Right atrium auricular region (tissue), 2 donors: ENCODE data around the gene CEP76. TPM values are rescaled to one million over a fixed set of nuclear protein-coding genes. Genes with fewer than 3 reads are reported as not detected.
A peak's percentile ranks its signal among the peaks of the same experiment; 100 is the strongest.

Experiments
- DNase-seq: peaks from one replicate; pipeline ENCODE4 v3.0.0-alpha.2; 2019; ENCODE audit warnings: low spot score
- H3K27ac ChIP-seq, 2 donors: fragments of 200-600 bp; sonication (generic); 1 replicate in 1 of 2; 2 replicates in 1 of 2; pipeline ENCODE4 v1.5.1; 2016 to 2019
- H3K27me3 ChIP-seq, 2 donors: fragments of 200-600 bp; sonication (generic); one replicate each; pipeline versions ENCODE4 v1.5.1 to v1.6.0; 2017 to 2019
- H3K36me3 ChIP-seq: fragments of 200-600 bp; sonication (generic); one replicate; pipeline ENCODE4 v1.5.1; 2016
- H3K4me1 ChIP-seq, 2 donors: fragments of 200-600 bp; sonication (generic); one replicate each; pipeline versions ENCODE4 v1.5.1 to v1.6.0; 2017 to 2019
- H3K4me3 ChIP-seq, 2 donors: fragments of 200-600 bp; sonication (generic); 1 replicate in 1 of 2; 2 replicates in 1 of 2; pipeline ENCODE4 v1.5.1; 2017 to 2019; ENCODE audit warnings: mild to moderate bottlenecking in 1 of 2, moderate library complexity in 1 of 2
- H3K9me3 ChIP-seq, 2 donors: fragments of 200-600 bp; sonication (generic); one replicate each; pipeline ENCODE4 v1.5.1; 2019
- total RNA-seq, 2 donors: library from RNA; depleted of rRNA; stranded (reverse); fragments of >200 nt; gene quantifications; one replicate each; pipeline ENCODE4 v1.1.0, GENCODE V29; 2016
- TF ChIP-seq, protein P1 (sequence below), 2 donors: fragments of 200-600 bp; sonication (generic); IDR thresholded peaks; one replicate each; pipeline ENCODE4 v1.5.1; 2019; ENCODE audit warnings: antibody characterized with exemption in 2 of 2

CEP76 gene, protein sequence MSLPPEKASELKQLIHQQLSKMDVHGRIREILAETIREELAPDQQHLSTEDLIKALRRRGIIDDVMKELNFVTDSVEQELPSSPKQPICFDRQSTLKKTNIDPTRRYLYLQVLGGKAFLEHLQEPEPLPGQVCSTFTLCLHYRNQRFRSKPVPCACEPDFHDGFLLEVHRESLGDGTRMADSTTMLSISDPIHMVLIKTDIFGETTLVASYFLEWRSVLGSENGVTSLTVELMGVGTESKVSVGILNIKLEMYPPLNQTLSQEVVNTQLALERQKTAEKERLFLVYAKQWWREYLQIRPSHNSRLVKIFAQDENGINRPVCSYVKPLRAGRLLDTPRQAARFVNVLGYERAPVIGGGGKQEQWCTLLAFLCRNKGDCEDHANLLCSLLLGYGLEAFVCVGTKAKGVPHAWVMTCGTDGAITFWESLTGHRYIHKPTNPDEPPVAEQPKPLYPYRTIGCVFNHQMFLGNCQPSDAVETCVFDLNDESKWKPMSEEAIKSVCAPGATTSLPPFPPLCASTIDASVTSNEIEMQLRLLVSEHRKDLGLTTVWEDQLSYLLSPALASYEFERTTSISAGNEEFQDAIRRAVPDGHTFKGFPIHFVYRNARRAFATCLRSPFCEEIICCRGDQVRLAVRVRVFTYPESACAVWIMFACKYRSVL
- total RNA-seq, result 1 to 10 TPM; 3.1 to 4.4 TPM

DNA sequence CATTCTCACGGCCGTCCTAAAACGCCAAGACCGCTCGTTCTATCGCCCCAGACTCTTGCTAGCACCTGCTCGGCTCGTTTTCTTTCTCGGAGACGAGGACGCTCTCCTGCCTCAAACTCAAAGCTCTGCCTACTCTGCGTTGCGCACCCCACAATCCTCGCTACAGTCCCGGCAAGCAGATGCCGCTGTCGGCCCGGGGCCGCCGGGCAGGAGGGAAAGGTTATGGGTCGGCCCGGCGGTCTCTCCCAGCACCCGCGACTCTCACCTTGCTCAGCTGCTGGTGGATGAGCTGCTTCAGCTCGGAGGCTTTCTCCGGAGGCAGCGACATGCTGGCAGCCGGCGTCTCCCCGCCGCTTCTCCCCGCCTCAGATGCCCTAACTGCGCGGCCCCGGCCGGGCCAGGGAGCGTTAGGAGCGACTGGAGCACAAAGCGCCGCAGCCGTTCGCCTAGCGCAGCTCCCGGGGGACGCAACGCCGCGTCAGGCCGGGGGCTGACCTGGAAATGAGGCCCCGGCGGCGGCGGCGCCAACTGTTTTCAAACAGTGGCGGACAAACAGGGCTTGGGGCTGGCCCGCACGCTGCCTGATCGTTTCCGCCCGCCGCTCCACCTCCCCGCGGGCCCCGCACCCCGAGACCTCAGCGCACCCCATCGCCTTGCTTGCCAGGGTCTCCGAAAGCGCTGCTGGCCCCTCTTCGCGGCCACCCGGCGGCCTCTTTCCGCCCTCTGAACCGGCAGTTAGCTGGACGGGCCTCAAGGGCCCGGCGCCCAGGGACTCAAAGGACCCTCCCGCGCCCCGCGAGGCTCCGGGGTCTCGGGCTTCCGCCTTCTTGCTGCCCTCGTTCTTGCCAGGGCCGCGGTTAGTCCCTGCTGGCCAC, at the start of gene CEP76, which contains the start of gene PSMG2:
Gene CEP76, minus strand, starts transcription at position 503 of the 875 bp plus-strand sequence. Its CDS starts 175 bp downstream, at position 328.
Gene PSMG2, plus strand, starts transcription at position 822 of the 875 bp plus-strand sequence. CDS start 66 bp downstream, outside the sequence.
- H3K27ac ChIP-seq, result peak within 1 kb of the TSS; percentile 94 to 98
- TF ChIP-seq, protein P1, sequence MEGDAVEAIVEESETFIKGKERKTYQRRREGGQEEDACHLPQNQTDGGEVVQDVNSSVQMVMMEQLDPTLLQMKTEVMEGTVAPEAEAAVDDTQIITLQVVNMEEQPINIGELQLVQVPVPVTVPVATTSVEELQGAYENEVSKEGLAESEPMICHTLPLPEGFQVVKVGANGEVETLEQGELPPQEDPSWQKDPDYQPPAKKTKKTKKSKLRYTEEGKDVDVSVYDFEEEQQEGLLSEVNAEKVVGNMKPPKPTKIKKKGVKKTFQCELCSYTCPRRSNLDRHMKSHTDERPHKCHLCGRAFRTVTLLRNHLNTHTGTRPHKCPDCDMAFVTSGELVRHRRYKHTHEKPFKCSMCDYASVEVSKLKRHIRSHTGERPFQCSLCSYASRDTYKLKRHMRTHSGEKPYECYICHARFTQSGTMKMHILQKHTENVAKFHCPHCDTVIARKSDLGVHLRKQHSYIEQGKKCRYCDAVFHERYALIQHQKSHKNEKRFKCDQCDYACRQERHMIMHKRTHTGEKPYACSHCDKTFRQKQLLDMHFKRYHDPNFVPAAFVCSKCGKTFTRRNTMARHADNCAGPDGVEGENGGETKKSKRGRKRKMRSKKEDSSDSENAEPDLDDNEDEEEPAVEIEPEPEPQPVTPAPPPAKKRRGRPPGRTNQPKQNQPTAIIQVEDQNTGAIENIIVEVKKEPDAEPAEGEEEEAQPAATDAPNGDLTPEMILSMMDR (IDR thresholded peaks at IDR 0.05), result no peak

DNA sequence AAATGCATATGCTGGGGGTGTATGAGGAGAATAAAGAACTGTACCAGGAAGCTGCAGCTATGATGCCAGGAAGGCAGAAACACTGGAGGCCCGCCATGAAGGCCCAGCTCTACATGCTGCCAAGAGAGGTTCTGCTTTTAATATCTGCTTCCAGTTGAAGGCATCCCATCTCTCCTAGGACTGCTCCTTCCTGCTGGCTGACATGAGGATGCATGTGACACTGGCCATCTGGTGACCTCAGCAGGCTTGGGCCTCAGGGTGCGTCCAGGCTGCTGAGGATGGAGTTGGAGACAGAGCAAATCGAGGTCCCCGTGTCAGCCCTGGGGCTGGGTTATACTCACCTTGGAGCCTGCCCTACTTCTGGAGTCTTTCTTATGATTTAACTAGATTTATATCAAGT, 49.4 kb upstream of the CEP76 start:
- TF ChIP-seq, protein P1 (IDR thresholded peaks at IDR 0.05), result no peak
- Histone ChIP-seq H3K9me3 (no peaks in the 10 kb centered on the region), H3K4me3 (no peak overlapping the region), H3K27me3 (no peaks in the 10 kb centered on the region), H3K36me3 (no peaks in the 10 kb centered on the region), H3K4me1 (no peaks in the 10 kb centered on the region), H3K27ac (no peak overlapping the region)
- DNase-seq, result no peak

More for the DNA sequence above, at the start of gene CEP76, which contains the start of gene PSMG2:
- peak within 1 kb of the TSS; percentile 81 to 92 for H3K4me3 ChIP-seq
- H3K9me3 ChIP-seq, result no peaks in the 10 kb centered on the region
- H3K36me3 ChIP-seq, result peaks cover 15% of the 10 kb centered on the region
- DNase-seq, result peak; percentile 90
- H3K4me1 ChIP-seq, result peaks cover 0 to 29% of the 10 kb centered on the region in 2 donors
- no peaks in the 10 kb centered on the region for H3K27me3 ChIP-seq

DNA sequence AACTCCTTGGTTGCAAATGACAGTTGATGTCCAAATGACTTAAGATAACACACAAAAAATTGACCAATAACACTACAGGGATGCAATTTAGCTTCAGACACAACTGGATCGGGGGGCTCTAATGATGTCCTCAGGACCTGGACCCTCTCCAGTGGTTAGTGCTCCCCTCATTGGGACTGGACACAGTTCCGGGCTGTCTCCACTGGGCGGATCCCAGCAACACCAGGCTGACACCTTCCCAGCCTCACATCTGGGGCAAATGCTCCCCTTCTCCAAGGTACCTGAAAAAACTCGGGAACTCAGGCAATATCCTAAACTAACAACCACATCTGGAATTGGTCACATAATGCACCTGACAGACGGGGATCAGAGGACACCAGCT, 49.0 kb upstream of the CEP76 start:
- Histone ChIP-seq H3K4me3 (no peak overlapping the region), H3K36me3 (no peaks in the 10 kb centered on the region), H3K9me3 (no peaks in the 10 kb centered on the region), H3K27me3 (no peaks in the 10 kb centered on the region), H3K4me1 (no peaks in the 10 kb centered on the region), H3K27ac (no peak overlapping the region)
- no peak for DNase-seq
- TF ChIP-seq, protein P1 (IDR thresholded peaks at IDR 0.05), result no peak

DNA sequence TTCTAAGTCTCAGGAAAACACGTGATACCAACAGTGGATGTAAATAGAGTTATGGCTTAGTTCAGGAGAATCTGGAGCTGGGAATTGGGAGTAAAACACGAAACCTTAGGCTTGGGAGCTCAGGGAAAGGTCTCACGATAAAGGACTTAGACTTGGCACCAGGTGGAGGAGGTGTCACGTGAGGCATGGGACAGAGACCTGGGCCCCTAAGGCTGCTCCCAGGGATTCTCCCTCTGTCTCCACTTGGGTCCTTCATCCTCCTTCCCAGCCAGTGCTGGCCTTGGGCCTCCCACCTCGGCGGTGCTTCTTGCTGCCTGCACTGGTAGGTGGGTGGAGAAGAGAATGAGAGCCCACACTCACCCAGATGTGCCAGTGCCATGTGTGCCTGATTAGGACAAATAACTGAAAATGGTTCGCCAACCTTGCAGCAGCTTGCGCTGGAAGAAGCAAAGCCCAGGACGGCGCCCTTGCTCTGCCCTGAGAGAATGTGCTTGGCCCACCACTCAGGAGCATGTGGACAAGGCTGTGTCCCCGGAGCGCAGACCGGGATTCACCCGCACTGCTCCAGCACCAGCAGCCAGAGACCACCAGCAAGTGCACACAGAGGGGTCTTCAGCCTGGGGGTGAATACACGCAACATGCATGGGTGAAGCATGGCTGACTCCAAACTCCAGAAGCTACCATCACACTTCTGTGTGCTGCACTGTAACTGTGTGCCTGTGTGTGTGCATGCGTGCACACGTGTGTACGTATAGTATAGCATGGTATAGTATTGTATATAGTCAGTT, 48.4 kb upstream of the CEP76 start:
- H3K36me3 ChIP-seq, result no peaks in the 10 kb centered on the region
- TF ChIP-seq, protein P1 (IDR thresholded peaks at IDR 0.05), result no peak
- H3K4me3 ChIP-seq, result no peak overlapping the region
- no peak overlapping the region for H3K27ac ChIP-seq
- H3K9me3 ChIP-seq, result no peaks in the 10 kb centered on the region
- DNase-seq, result no peak
- H3K27me3 ChIP-seq, result no peaks in the 10 kb centered on the region
- no peaks in the 10 kb centered on the region for H3K4me1 ChIP-seq
